Activated CD8-positive, alpha-beta memory T cell treated with anti-CD3 and anti-CD28 coated beads for 48 hours (primary cell): Measurements from ENCODE around the gene LRRN3.

Experiments
- DNase-seq, 3 experiments: peaks; one replicate each; pipeline ENCODE4 v3.0.0-alpha.2; 2020; ENCODE audit warnings: low read depth in 2 of 3, low spot score in 2 of 3

LRRN3 gene

GRCh38 chr7:111104710-111105109 lies 13.8 kb downstream of the LRRN3 start:
- DNase-seq = no peak

GRCh38 chr7:111105269-111105668 lies 14.3 kb downstream of the LRRN3 start:
- DNase-seq = no peak

- no peak for DNase-seq
These were observed 16.7 kb downstream of the LRRN3 start for GRCh38 chr7:111107579-111107978.

GRCh38 chr7:111108000-111108399 lies 17.1 kb downstream of the LRRN3 start:
- DNase-seq = no peak

- no peak for DNase-seq
These were observed 17.6 kb downstream of the LRRN3 start for GRCh38 chr7:111108496-111108895.

- DNase-seq = no peak
These were observed 21.5 kb downstream of the LRRN3 start for GRCh38 chr7:111112439-111112838.

- DNase-seq = no peak
These were observed 22.5 kb downstream of the LRRN3 start for GRCh38 chr7:111113263-111114017.

GRCh38 chr7:111115966-111116365 lies 25.0 kb downstream of the LRRN3 start:
- no peak for DNase-seq

GRCh38 chr7:111126987-111127386 lies 36.1 kb downstream of the LRRN3 start:
- DNase-seq = no peak

GRCh38 chr7:111129435-111129834 lies 38.5 kb downstream of the LRRN3 start:
- DNase-seq = no peak

- no peak for DNase-seq
These were observed 41.9 kb downstream of the LRRN3 start for GRCh38 chr7:111132833-111133232.

- peak; percentile 5 to 29 (median 16) for DNase-seq
These were observed 46.6 kb downstream of the LRRN3 start for GRCh38 chr7:111137296-111138192.

- peak in 1 of 3 experiments; percentile 19 for DNase-seq
These were observed 47.3 kb downstream of the LRRN3 start for GRCh38 chr7:111138193-111138569.

GRCh38 chr7:111138586-111138985 lies 47.7 kb downstream of the LRRN3 start:
- no peak for DNase-seq

- DNase-seq = no peak
These were observed 49.4 kb downstream of the LRRN3 start for GRCh38 chr7:111140091-111140865.

GRCh38 chr7:111145472-111145871 lies 54.5 kb downstream of the LRRN3 start:
- no peak for DNase-seq

- no peak for DNase-seq
These were observed 55.2 kb downstream of the LRRN3 start for GRCh38 chr7:111146136-111146535.

- no peak for DNase-seq
These were observed 57.0 kb downstream of the LRRN3 start for GRCh38 chr7:111147708-111148533.

GRCh38 chr7:111150709-111151108 lies 59.8 kb downstream of the LRRN3 start:
- no peak for DNase-seq

GRCh38 chr7:111159426-111159825 lies 68.5 kb downstream of the LRRN3 start:
- no peak for DNase-seq

- no peak for DNase-seq
These were observed 69.4 kb downstream of the LRRN3 start for GRCh38 chr7:111160297-111160696.
